NCI-H2171 treated with DMSO at 0.1 percent for 48 hours (cell line): ENCODE data around the gene RNF4.

ENCODE experiments used
- DNase-seq: peaks from one replicate; lab custom pipeline; 2025; lab: John Stamatoyannopoulos, UW

The RNF4 gene

GRCh38 chr4:2437475-2438215 is 31.3 kb upstream of the RNF4 start:
- no peak for DNase-seq

- no peak for DNase-seq
These were observed 29.8 kb upstream of the RNF4 start for GRCh38 chr4:2438822-2439718.

GRCh38 chr4:2441393-2442174 is 27.3 kb upstream of the RNF4 start:
- no peak for DNase-seq

DNA sequence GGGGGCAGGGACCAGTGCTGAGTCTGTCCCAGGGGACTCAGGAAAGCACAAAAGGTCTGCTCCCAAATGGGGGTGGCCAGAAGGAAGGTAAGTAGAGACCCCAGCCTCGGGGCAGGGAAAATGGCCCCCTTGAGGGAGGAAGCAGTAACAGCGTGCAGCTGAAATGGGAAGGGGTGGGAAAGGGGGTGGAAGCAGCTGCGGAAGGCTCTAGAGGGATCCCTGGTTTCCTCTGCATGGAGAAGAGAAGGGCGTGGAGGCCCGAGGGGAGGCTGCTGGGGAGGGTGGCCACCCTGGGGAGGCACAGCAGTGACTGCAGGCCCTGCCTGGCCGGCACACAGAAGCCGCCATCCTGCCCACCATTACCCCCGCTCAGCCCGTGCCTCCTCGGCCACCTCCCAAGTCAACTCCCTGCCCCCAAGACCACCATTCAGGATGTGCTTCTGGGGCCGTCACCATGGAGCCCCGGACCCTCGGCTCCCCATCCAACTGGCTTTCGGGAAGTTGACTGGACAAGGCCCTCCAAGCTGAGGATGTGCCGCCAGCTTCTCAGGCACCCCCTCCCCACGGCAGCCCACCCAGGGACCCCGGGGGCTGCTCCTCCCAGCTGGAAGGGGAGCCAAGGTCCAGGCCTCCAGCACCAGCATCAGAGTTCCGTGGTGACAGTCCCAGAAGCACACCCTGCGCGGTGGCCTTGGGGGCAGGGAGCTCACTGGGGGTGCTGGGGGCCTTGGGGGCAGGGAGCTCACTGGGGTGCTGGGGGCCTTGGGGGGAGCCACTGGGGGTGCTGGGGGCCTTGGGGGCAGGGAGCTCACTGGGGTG is 26.5 kb upstream of the RNF4 start:
- DNase-seq: no peak

DNA sequence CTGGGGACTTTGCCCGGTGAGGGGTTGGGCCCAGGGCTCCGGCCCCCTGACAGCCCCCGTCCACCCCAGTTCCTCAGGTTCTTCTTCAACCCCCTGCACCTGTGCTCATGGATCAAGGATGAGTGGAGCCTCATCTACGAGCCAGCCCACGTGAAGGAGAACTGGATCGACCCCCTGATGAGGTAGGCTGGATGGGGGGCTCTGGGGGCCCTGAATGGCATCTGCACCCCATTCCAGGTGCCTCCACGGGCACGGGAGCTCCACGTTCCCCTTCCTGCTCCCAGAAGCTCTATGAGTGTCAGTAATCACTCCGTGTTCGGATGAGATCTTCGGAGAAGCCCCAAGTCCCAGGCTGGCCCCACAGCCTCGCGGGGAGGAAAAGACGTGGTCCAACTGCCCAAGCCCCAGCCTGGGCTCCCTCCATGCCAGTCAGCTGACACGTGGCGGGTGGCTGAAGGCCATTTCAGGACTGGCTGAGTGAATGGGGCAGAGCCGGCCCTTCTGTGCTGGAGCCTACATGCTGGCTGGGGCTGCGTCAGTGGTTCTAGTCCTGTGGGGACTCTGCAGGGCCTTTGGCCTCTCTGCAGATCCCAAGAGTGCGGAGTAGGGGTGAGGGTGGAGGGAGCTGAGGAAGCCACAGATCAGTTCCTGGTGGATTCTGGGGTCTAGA is 25.7 kb upstream of the RNF4 start:
- no peak for DNase-seq

DNA sequence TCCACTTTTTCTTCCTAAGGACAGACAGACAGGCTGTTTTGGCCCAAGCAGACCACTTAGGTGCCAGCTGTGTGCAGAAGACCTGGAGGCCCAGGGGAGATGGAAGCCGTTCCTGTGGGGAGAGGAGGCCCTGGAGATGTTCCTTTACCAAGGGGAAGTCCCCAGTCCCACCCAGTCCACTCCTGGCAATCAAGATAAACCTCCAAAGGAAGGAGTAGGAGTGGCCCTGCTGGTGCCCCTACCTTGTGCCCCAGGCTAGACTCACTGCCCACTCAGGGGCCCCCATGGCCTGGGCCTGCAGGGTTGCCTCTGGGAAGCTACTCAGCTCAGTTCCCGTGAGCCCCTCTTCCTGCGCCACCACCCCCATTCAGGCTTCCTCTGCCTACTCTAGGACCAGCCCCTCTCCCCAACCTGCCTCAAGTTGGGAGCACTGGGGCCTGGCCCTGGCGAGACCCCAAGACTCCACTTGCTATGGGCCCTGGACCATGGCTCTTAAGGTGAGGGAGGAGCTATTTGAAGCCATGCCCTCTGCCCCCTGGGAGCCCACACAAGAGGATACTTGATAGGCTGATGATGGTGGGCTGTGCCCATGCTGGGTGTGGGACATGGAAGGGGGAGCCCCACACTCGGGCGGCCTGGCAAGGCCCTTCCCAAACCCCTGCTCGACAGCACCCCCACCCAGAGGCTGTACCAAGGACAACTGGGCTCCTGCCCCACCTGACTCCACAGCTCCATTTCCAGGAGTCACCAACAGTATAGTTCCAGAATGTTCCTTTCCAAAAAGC is 24.8 kb upstream of the RNF4 start:
- no peak for DNase-seq

GRCh38 chr4:2445130-2445529 is 23.8 kb upstream of the RNF4 start:
- no peak for DNase-seq

GRCh38 chr4:2445571-2445970 is 23.3 kb upstream of the RNF4 start:
- no peak for DNase-seq

DNA sequence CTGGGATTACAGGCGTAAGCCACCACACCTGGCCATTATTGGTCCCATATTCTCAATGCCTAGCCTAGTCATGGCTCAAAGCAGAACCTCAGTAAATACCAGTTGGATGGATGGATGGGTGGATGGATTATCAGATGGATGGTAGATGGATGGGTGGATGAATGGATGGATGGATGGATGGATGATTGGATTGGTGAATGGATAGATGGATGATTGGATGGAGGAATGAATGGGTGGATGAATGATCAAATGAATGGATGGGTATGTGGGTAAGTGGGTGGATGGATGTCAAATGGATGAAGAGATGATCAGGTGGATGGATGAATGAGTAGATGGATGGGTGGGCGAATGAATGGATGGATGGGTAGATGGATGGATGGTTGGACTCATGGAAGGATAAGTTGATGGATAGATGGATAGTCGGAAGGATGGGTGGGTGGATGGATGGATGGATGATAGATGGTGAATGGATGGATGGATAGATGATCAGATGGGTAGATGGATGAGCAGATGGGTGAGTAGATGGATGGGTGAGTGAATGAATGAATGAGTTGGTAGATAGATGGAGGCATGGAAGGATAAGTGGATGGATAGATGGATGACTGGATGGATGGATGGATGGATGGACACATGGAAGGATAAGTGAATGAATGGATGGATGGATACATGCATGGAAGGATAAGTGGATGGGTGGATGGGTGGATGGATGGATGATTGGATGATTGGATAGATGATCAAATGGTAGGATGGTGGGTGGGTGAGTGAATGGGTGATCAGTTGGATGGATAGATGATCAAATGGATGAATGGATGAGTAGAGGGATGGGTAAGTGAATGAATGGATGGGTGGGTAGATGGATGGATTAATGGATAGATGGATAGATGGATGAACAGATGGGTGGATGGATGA is 22.0 kb upstream of the RNF4 start:
- no peak for DNase-seq

DNA sequence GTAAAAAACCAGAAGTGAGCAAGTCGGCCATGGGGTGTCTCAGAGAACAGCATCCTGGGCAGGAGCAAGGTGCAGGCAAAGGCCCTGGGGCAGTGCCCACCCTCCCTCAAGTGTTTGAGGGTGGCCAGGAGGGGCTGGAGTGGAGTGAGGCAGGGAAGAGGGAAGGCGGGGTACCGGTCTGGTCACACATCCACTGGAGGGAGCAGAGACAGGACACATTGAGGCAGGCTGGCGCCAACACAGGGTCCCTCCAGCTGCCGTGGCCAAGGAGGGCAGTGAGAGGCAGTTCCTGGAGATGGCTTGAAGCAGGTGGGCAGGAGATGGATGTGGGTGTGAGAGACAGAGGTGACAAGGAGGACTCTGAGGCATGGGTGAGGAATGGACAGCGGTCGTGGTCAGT is 20.3 kb upstream of the RNF4 start:
- DNase-seq: no peak

GRCh38 chr4:2449051-2449450 is 19.9 kb upstream of the RNF4 start:
- DNase-seq: no peak

DNA sequence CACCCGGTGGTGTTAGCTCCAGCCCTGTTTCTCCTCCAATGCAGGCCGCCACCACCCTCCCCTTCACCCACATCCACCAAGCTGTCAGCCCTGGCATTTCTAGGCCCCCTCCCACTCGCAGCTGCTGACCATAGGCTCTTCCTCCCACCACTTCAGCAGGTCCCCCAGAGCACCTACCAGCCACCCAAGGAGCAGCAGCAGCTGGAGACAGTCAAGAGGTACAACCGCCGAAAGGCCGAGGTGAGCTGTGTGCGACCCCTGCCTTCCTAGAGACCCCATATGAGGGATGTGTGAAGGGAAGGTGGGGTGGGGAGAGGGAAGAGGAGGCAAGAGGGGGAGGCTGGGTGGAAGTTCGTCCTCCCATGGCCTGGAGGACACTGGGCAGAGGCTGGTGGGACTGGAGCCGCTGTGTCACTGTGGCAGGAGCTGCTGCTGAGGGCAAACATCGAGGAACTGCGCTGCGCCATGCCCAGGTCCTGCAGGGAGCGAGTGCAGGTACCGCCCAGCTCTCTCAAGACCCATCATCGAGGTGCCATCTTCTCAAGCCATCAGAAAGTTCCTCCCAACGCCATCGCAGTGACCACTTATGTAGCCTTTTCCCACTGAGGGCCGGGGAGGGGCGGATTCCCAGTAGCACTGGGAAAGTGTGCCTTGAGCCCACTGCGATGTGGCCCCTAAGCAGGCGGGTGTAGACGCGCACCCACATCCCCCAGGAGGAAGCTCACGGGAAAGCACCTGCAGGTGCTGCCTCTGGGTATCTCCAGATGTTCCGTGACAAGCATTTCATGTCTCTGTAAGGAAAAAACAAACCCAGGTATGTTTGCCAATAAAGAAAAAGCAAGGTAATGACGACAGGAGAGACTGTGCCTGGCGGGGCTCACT is 19.2 kb upstream of the RNF4 start:
- no peak for DNase-seq

DNA sequence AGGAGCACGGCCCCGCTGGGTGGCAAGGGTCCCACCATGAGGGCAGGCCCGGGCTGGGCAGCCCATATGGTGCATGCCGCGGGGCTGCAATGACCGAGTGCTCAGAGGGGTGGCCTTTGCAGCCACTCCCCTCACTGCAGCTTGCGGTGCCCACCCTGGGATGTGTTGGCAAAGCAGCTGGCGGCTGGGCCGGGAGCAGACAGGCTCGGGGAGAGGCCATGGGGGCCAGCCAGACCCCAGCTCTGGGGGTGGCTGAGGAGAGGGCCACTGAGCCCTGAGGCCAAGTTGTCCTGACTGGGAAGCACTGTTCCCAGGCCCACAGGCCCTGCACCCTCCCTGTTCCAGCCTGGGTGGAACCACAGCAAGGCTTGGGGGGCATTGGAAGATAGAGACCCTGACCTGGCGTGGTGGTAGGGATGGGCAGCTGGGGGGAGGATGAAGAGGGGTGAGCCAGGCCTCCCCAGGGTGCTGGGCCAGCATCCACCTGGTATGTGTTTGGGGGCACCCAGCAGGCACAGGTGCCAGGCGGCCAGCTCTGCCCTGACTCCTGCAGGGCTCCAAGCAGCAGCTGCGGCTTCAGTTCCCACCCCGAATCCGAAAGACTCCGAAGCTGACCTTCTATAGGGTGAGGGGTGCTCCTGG is 18.4 kb upstream of the RNF4 start:
- no peak for DNase-seq

GRCh38 chr4:2451036-2451520 is 17.8 kb upstream of the RNF4 start:
- no peak for DNase-seq

DNA sequence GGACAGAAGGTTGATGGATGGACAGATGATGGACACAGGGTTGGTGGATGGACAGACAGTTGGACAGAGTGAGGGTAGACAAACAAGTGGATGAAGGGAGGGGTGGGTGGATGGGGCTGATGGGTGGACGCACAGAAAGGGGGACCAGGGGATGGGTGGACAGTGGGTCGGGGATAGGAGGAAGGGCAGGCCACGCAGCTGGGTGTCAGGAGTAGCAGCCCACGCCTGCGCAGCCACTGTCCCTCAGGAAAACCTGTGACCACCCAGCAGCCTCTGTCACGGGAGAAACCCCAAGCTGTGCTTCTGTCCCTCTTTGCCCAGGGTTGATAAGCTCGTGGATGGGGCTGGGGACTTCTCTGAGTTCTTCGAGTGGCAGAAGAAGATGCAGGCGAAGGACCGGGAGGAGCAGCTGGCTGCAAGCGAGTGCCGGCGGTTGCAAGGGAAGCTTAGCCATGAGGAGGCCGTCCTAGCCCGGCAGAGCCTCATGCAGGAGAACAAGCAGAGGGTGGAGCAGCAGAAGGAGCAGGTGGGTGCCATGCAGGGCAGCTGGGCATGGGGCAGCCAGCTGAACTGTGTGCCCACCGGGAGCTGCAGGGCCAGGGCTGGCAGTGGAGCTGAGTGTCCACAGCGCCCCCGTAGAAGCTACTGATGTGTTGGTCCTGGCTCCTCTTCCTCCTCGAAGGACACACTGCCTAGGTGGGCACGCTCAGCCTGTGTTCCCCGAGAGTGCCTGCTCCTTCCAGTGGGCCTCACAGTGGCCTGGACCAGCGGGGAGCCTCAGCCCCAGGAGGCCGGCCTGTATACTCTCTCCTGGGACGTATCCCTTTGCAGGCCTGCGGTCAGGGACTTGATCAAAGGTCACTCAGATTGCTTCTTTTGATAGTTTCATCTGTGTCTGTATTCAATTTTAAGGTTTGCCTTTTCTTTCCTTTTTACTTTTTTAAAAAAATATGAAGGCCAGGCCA is 16.8 kb upstream of the RNF4 start:
- DNase-seq: no peak
